Caco-2 (cell line): ENCODE results near the gene INTS2. TPM values are rescaled to one million over a fixed set of nuclear protein-coding genes. Genes with fewer than 3 reads are reported as not detected.

Experiments
- BruUV-seq: library from RNA; stranded (reverse); fragments of 400-500 nt; replicated peaks from 2 replicates; lab custom pipeline; 2021; lab: Mats Ljungman, UMichigan
- CTCF ChIA-PET: fragments of 300-600 bp; sonication (Branson Sonifier 250); formaldehyde crosslinking; loops from one replicate; lab custom pipeline; 2022; ENCODE audit warnings: antibody characterized with exemption; lab: Charles Lee
- POLR2A ChIA-PET: fragments of 300-600 bp; sonication (Branson Sonifier 250); formaldehyde crosslinking; loops from one replicate; lab custom pipeline; 2022; ENCODE audit warnings: antibody characterized with exemption; lab: Charles Lee
- DNase-seq, 2 experiments: peaks; one replicate each; pipeline versions ENCODE4 v3.0.0 to v3.0.0-alpha.2; 2020 to 2022
- H3K27me3 ChIP-seq: replicated peaks from 2 replicates; pipeline ENCODE4 v1.6.0; 2011; ENCODE audit warnings: low read length; ENCODE audit not compliant: control insufficient read depth, insufficient read depth
- H3K36me3 ChIP-seq: 2 replicates; pipeline ENCODE4 v1.5.1; 2011; ENCODE audit warnings: low read length; ENCODE audit not compliant: control insufficient read depth, insufficient read depth
- H3K4me1 ChIP-seq: fragments of 250-450 bp; sonication (Bioruptor Pico); 2 replicates; pipeline ENCODE4 v1.5.1; 2020; ENCODE audit warnings: mild to moderate bottlenecking
- H3K4me3 ChIP-seq: 2 replicates; pipeline ENCODE4 v1.5.1; 2011; ENCODE audit warnings: low read depth, mild to moderate bottlenecking, control low read depth, low read length
- H3K9me3 ChIP-seq: fragments of 250-450 bp; sonication (Bioruptor Pico); 2 replicates; pipeline ENCODE4 v1.5.1; 2020; ENCODE audit warnings: mild to moderate bottlenecking, moderate library complexity
- H3K27ac Mint-ChIP-seq: one replicate; pipeline ENCODE4 v1.8.0; 2022; ENCODE audit warnings: mixed read lengths; ENCODE audit not compliant: unreplicated experiment
- H3K27me3 Mint-ChIP-seq: one replicate; pipeline ENCODE4 v1.8.0; 2022; ENCODE audit warnings: mixed read lengths; ENCODE audit not compliant: insufficient read depth, unreplicated experiment
- H3K36me3 Mint-ChIP-seq: one replicate; pipeline ENCODE4 v1.8.0; 2022; ENCODE audit warnings: mild to moderate bottlenecking, mixed read lengths; ENCODE audit not compliant: insufficient read depth, unreplicated experiment
- H3K4me1 Mint-ChIP-seq: one replicate; pipeline ENCODE4 v1.8.0; 2022; ENCODE audit warnings: low read depth, mixed read lengths; ENCODE audit not compliant: unreplicated experiment
- H3K4me3 Mint-ChIP-seq: one replicate; pipeline ENCODE4 v1.8.0; 2022; ENCODE audit warnings: mild to moderate bottlenecking, moderate library complexity, mixed read lengths; ENCODE audit not compliant: unreplicated experiment
- H3K9me3 Mint-ChIP-seq: one replicate; pipeline ENCODE4 v1.8.0; 2022; ENCODE audit warnings: mixed read lengths; ENCODE audit not compliant: unreplicated experiment
- CTCF ChIP-seq, 2 experiments: fragments of 200-600 bp in 1 of 2; IDR thresholded peaks; 1 replicate in 1 of 2; 2 replicates in 1 of 2; pipeline versions ENCODE4 v1.5.1 to v1.8.0; 2011 to 2022; ENCODE audit warnings: antibody characterized with exemption in 1 of 2, control low read depth in 1 of 2, inconsistent platforms in 1 of 2, low read depth in 1 of 2, low read length in 1 of 2, mild to moderate bottlenecking in 1 of 2, moderate library complexity in 1 of 2; ENCODE audit not compliant: insufficient read depth in 1 of 2, severe bottlenecking in 1 of 2, unreplicated experiment in 1 of 2
- intact Hi-C: fragments of 100-400 bp; cut with micrococcal nuclease; formaldehyde crosslinking; loops from one replicate; pipeline ENCODE4 v1.10.0; 2022; ENCODE audit not compliant: unreplicated experiment
- total RNA-seq: library from RNA; stranded (reverse); gene quantifications from 2 replicates; pipeline ENCODE4 v1.2.3, GENCODE V29; 2022

Gene INTS2
- total RNA-seq, 1 experiment from 2014 or later = 20.8 TPM

GRCh38 chr17:61835606-61836005 lies 92.2 kb downstream of the INTS2 start:
- intact Hi-C loops = no loop called here
- no peak overlapping the region for H3K4me3 Mint-ChIP-seq
- no peaks in the 10 kb centered on the region for H3K9me3 Mint-ChIP-seq
- H3K4me1 Mint-ChIP-seq = no peaks in the 10 kb centered on the region
- H3K36me3 Mint-ChIP-seq = peaks cover 5% of the 10 kb centered on the region
- Histone ChIP-seq H3K4me3 (no peak overlapping the region), H3K4me1 (peaks cover 4% of the 10 kb centered on the region; the same call in 1 of the 2 replicates), H3K27me3 (no peaks in the 10 kb centered on the region), H3K9me3 (no peaks in the 10 kb centered on the region), H3K36me3 (no peaks in the 10 kb centered on the region)
- ChIA-PET POLR2A (no interaction called here), CTCF (no interaction called here)
- BruUV-seq = no TSS peak
- no peak for DNase-seq
- no peak for TF ChIP-seq CTCF (IDR thresholded peaks at IDR 0.05; ENCODE audit: insufficient read depth in 1 of 2, low read depth in 1 of 2, low read length in 1 of 2, severe bottlenecking in 1 of 2, unreplicated experiment in 1 of 2)
- H3K27me3 Mint-ChIP-seq = no peaks in the 10 kb centered on the region
- no peak overlapping the region for H3K27ac Mint-ChIP-seq

GRCh38 chr17:61834610-61835009 lies 93.2 kb downstream of the INTS2 start:
- H3K27ac Mint-ChIP-seq = no peak overlapping the region
- H3K36me3 Mint-ChIP-seq = peaks cover 13% of the 10 kb centered on the region
- POLR2A ChIA-PET = no interaction called here
- no peaks in the 10 kb centered on the region for H3K36me3 ChIP-seq
- H3K4me1 Mint-ChIP-seq = no peaks in the 10 kb centered on the region
- H3K27me3 Mint-ChIP-seq = no peaks in the 10 kb centered on the region
- BruUV-seq = no TSS peak
- H3K27me3 ChIP-seq = no peaks in the 10 kb centered on the region
- TF ChIP-seq CTCF (IDR thresholded peaks at IDR 0.05; ENCODE audit: insufficient read depth in 1 of 2, low read depth in 1 of 2, low read length in 1 of 2, severe bottlenecking in 1 of 2, unreplicated experiment in 1 of 2) = no peak
- no peaks in the 10 kb centered on the region for H3K9me3 Mint-ChIP-seq
- H3K4me3 ChIP-seq = no peak overlapping the region
- intact Hi-C loops = no loop called here
- H3K9me3 ChIP-seq = no peaks in the 10 kb centered on the region
- no peak overlapping the region for H3K4me3 Mint-ChIP-seq
- peaks cover 4% of the 10 kb centered on the region; the same call in 1 of the 2 replicates for H3K4me1 ChIP-seq
- no peak for DNase-seq
- CTCF ChIA-PET = no interaction called here

GRCh38 chr17:61833536-61834193 lies 94.1 kb downstream of the INTS2 start:
- Mint-ChIP-seq H3K36me3 (peaks cover 16% of the 10 kb centered on the region), H3K4me3 (no peak overlapping the region), H3K4me1 (no peaks in the 10 kb centered on the region), H3K27ac (no peak overlapping the region), H3K9me3 (peaks cover 6% of the 10 kb centered on the region), H3K27me3 (no peaks in the 10 kb centered on the region)
- Histone ChIP-seq H3K9me3 (no peaks in the 10 kb centered on the region), H3K27me3 (no peaks in the 10 kb centered on the region), H3K4me1 (peaks cover 4% of the 10 kb centered on the region; the same call in 1 of the 2 replicates), H3K4me3 (no peak overlapping the region), H3K36me3 (no peaks in the 10 kb centered on the region)
- DNase-seq = peak in 1 of 2 experiments; percentile 18
- BruUV-seq = no TSS peak
- ChIA-PET POLR2A (interaction anchor here (0.6 kb wide), 1 partner anchor 56 kb away, joined by 4 read pairs; no protein-coding TSS in a partner anchor), CTCF (interaction anchor here (0.6 kb wide), 1 partner anchor 277 kb away, joined by 3 read pairs; no protein-coding TSS in a partner anchor)
- intact Hi-C loops = no loop called here
- no peak for TF ChIP-seq CTCF (IDR thresholded peaks at IDR 0.05; ENCODE audit: insufficient read depth in 1 of 2, low read depth in 1 of 2, low read length in 1 of 2, severe bottlenecking in 1 of 2, unreplicated experiment in 1 of 2)
